Gastroesophageal sphincter (tissue), 4 donors: Measurements from ENCODE around the gene PRRX1. TPM values are rescaled to one million over a fixed set of nuclear protein-coding genes. Genes with fewer than 3 reads are reported as not detected.

ENCODE experiments used
- ATAC-seq: fragments of 150-250 bp; one replicate; pipeline ENCODE4 v1.9.1; 2016; ENCODE audit warnings: mild to moderate bottlenecking, moderate library complexity
- H3K27ac ChIP-seq, 4 donors: fragments of 200-600 bp; sonication (generic) in 3 of 4; 1 replicate in 3 of 4; 2 replicates in 1 of 4; pipeline ENCODE4 v1.5.1; 2016 to 2019
- H3K27me3 ChIP-seq: fragments of 200-600 bp; sonication (generic); one replicate; pipeline ENCODE4 v1.5.1; 2019
- H3K36me3 ChIP-seq, 2 donors: fragments of 200-600 bp; sonication (generic); one replicate each; pipeline ENCODE4 v1.5.1; 2019; ENCODE audit warnings: control low read depth in 1 of 2
- H3K4me1 ChIP-seq, 3 donors: fragments of 200-600 bp; sonication (generic); 1 replicate in 2 of 3; 2 replicates in 1 of 3; pipeline ENCODE4 v1.5.1; 2016 to 2019; ENCODE audit warnings: control low read depth in 2 of 3
- H3K4me3 ChIP-seq, 2 donors: fragments of 200-600 bp; sonication (generic); one replicate each; pipeline ENCODE4 v1.5.1; 2019; ENCODE audit warnings: mild to moderate bottlenecking in 1 of 2, moderate library complexity in 1 of 2
- H3K9me3 ChIP-seq, 3 donors: fragments of 200-600 bp; sonication (generic); one replicate each; pipeline ENCODE4 v1.5.1; 2017 to 2019; ENCODE audit warnings: control low read depth in 2 of 3
- CTCF ChIP-seq, 4 experiments: fragments of 200-600 bp in 2 of 4; fragments of 450-650 bp in 2 of 4; sonication (generic) in 1 of 4; IDR thresholded peaks; one replicate each; pipeline ENCODE4 v1.5.1; 2017 to 2019; ENCODE audit warnings: antibody characterized with exemption in 4 of 4, mild to moderate bottlenecking in 2 of 4, moderate library complexity in 2 of 4
- EP300 ChIP-seq: sonication (generic); formaldehyde crosslinking; IDR thresholded peaks from one replicate; pipeline ENCODE4 v1.6.1; 2017; ENCODE audit warnings: antibody characterized with exemption, mild to moderate bottlenecking
- POLR2A ChIP-seq, 2 donors: fragments of 450-650 bp; IDR thresholded peaks; one replicate each; pipeline ENCODE4 v1.6.1; 2017; ENCODE audit warnings: antibody characterized with exemption in 2 of 2, mild to moderate bottlenecking in 2 of 2, moderate library complexity in 1 of 2
- POLR2AphosphoS5 ChIP-seq: sonication (generic); formaldehyde crosslinking; IDR thresholded peaks from one replicate; pipeline ENCODE4 v1.6.1; 2017; ENCODE audit warnings: antibody characterized with exemption
- WGBS, 2 donors: methylation state at CpG; one replicate each; pipeline ENCODE4 v1.1.5; 2018; ENCODE audit warnings: low coverage in 1 of 2; 5-methylcytosine and 5-hydroxymethylcytosine counted together
- total RNA-seq, 4 donors: library from RNA; depleted of rRNA; stranded (reverse); fragments of >200 nt; gene quantifications; one replicate each; pipeline ENCODE4 v1.1.0, GENCODE V29; 2016

The PRRX1 gene
- total RNA-seq, 4 donors from 2014 or later = 13.4 to 27.9 (median 21.4) TPM

DNA sequence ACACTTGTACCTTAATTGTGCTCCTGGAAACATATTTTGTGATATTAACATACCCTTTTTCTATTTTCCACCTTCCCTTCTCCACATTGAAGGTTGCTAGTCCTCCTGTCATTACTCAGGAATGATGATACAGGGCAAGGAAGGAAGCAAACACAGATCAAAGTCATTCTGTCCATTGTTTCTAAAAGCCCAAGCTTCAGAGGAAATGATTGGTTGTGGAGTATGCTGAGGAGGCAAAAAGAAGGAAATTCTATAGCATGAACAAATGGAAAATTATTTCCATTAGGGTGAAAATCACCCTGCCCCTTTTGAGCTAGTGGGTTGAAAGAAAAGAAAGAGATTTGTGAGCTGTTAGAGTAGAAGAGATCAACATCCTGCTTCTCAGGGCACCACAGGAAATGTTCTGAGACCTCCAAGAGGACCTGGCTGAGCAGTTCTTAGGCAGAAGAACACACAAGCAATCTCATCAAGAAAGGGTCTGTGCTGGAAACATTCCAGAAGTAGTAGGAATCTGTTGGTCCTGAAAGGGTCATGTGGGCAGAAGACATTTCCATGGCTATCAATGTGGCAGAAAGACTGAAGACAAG, 29.0 kb upstream of the PRRX1 start:
- no peaks in the 10 kb centered on the region for H3K9me3 ChIP-seq
- TF ChIP-seq POLR2AphosphoS5 = no peak
- TF ChIP-seq POLR2A (IDR thresholded peaks at IDR 0.05) = no peak
- no peak for TF ChIP-seq CTCF (IDR thresholded peaks at IDR 0.05)
- no peak for TF ChIP-seq EP300
- H3K4me1 ChIP-seq = no peaks in the 10 kb centered on the region
- no peak for ATAC-seq
- no peaks in the 10 kb centered on the region for H3K36me3 ChIP-seq
- H3K4me3 ChIP-seq = no peak overlapping the region
- H3K27ac ChIP-seq = no peak overlapping the region
- H3K27me3 ChIP-seq = no peaks in the 10 kb centered on the region

- Histone ChIP-seq H3K9me3 (no peaks in the 10 kb centered on the region), H3K27ac (no peak overlapping the region), H3K27me3 (no peaks in the 10 kb centered on the region), H3K4me3 (no peak overlapping the region), H3K4me1 (no peaks in the 10 kb centered on the region), H3K36me3 (no peaks in the 10 kb centered on the region)
- no peak for ATAC-seq
- no peak for TF ChIP-seq CTCF (IDR thresholded peaks at IDR 0.05)
- TF ChIP-seq POLR2A (IDR thresholded peaks at IDR 0.05) = no peak
- no peak for TF ChIP-seq EP300
- no peak for TF ChIP-seq POLR2AphosphoS5
These were observed 23.4 kb upstream of the PRRX1 start for GRCh38 chr1:170640581-170640980.

DNA sequence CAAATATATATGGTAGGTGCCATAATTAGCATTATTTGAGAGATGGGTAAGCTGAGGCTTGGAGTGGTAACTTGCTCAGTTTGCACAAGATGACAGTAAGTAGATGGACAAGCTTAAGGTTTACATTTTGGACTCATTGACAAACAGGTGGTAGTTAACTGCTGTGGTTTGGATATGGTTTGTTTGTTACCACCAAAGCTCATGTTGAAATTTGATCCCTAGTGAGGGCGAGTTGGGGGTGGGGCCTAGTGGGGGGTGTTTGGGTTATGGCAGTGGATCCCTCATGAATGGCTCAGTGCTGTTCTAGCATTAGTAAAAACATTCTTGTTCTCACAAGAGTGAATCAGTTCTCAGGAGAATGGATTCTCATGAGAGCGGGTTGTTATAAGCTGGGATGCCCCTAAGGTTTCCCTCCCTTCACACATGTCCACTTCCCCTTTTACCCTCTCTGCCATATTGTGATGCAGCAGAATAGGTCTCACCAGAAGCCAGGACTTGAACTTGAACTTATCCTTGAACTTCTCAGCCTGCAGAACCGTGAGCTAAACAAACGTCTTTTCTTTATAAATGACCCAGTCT, 6.6 kb upstream of the PRRX1 start:
- no peak overlapping the region for H3K27ac ChIP-seq
- WGBS, 2 donors = 48 to 52% methylated on average over 4 of the region's 4 CpGs
- ATAC-seq = no peak

GRCh38 chr1:170659399-170660035, 4.4 kb upstream of the PRRX1 start:
- TF ChIP-seq EP300 (no peak), CTCF (IDR thresholded peaks at IDR 0.05) (no peak), POLR2A (IDR thresholded peaks at IDR 0.05) (no peak), POLR2AphosphoS5 (no peak)
- Histone ChIP-seq H3K4me1 (peaks cover 0 to 38% (median 10%) of the 10 kb centered on the region in 3 donors), H3K27ac (no peak overlapping the region), H3K4me3 (no peak overlapping the region), H3K27me3 (peaks cover 84% of the 10 kb centered on the region), H3K9me3 (no peaks in the 10 kb centered on the region), H3K36me3 (no peaks in the 10 kb centered on the region)
- ATAC-seq = no peak
- 76 to 94% methylated on average over 3 to 8 of the region's 13 CpGs for WGBS, 2 donors

More for the DNA sequence above, 6.6 kb upstream of the PRRX1 start:
- Histone ChIP-seq H3K36me3 (no peaks in the 10 kb centered on the region), H3K27me3 (peaks cover 63% of the 10 kb centered on the region), H3K4me1 (peaks cover 0 to 17% (median 7%) of the 10 kb centered on the region in 3 donors), H3K9me3 (no peaks in the 10 kb centered on the region), H3K4me3 (no peak overlapping the region)
- TF ChIP-seq POLR2AphosphoS5 (no peak), EP300 (no peak), CTCF (IDR thresholded peaks at IDR 0.05) (no peak), POLR2A (IDR thresholded peaks at IDR 0.05) (no peak)

DNA sequence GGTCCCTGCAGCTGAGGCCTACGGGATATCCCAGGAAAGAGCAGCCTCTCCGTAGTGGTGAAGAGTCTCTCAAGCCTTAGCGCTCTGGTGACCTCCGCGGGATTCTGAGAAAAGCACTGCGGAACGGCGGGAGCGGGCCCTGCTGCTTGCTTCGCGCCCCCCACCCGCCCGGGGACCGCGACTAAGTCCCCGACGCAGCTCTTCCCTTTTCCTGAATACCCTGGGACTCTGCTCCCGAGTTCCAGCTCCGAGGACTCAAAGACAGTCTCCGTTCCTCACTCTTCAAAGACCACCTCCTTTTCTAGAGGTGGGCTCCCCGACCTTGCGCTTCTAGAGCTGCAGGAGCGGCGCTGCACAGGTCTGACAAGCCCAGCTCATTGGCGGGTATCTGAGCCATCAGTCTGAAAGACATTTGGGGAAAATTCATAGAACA, 3.6 kb upstream of the PRRX1 start:
- no peak for ATAC-seq
- no peaks in the 10 kb centered on the region for H3K9me3 ChIP-seq
- peaks cover 92% of the 10 kb centered on the region for H3K27me3 ChIP-seq
- H3K36me3 ChIP-seq = no peaks in the 10 kb centered on the region
- WGBS, 2 donors = 14 to 49% methylated on average over 7 to 20 of the region's 25 CpGs
- H3K4me3 ChIP-seq = no peak overlapping the region
- peaks cover 0 to 46% (median 10%) of the 10 kb centered on the region in 3 donors for H3K4me1 ChIP-seq
- no peak overlapping the region for H3K27ac ChIP-seq
- TF ChIP-seq POLR2AphosphoS5 = no peak
- no peak for TF ChIP-seq POLR2A (IDR thresholded peaks at IDR 0.05)
- no peak for TF ChIP-seq CTCF (IDR thresholded peaks at IDR 0.05)
- TF ChIP-seq EP300 = no peak
